G401 (cell line): ENCODE measurements around the gene HOXA7. TPM values are rescaled to one million over a fixed set of nuclear protein-coding genes. Genes with fewer than 3 reads are reported as not detected.

ENCODE experiments used
- DNase-seq: peaks from one replicate; pipeline ENCODE4 v3.0.0-alpha.2; 2015; ENCODE audit warnings: low spot score
- in situ Hi-C: cut with HindIII; loops from 2 replicates; pipeline ENCODE4 v1.10.0; 2016; ENCODE audit warnings: low sequenced_read_pairs, mixed read lengths
- total RNA-seq: library from RNA; depleted of rRNA; stranded (reverse); fragments of >200 nt; shearing (Covaris generic); gene quantifications from 2 replicates; pipeline ENCODE4 v1.2.3, GENCODE V29; 2014

HOXA7 gene
- total RNA-seq, 1 experiment from 2014 or later: 7.1 TPM

DNA sequence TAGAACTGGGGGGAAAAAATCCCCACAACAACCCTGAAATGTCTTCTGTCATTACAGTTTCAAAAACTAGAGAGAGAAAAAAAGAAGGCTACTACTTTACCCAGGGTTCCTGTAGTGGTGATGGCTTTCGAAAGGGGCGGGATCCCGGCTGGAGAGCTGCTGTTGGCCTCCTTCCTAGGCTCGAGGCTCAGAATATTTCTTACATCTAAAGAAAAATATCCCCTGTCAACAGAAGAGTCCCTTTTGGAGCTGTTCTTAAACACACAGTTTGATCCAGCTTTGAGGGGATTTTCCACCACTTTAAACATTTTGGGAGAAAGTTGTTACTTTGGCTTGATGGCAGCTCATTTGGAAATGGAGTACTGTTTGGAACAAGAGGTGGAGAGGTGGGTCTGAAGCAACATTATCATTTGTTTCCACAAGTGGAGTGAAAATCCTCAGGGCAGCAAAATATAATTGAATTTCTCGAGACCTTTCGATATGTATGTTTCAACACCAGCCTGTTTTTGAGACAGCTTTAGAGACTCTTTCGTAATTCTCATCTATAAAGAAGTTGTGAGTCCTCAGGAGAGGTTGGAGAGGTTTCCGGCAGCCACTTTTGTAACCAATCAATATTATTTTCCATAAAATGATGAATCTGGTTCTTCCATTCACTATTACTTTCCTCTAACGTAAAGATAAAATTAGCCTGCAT is 38.4 kb upstream of the HOXA7 start:
- no peak for DNase-seq
- in situ Hi-C loops: no loop called here

DNA sequence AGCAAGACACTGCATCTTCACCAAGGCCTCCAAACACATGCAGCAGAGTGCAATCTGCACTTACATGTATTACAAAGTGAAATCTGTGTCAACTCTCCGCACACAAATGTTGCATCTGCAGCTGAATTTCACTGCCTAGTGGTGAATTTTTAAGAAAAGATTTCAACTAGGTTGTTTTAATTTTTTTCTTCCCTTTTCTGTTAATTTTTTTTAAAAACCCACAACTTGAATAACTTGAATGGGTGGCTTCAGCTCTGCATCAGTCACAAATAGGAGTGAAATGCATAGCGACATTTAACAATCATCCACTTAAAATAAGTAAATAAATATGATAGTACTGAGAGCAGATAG is 37.5 kb upstream of the HOXA7 start:
- in situ Hi-C loops: no loop called here
- no peak for DNase-seq

DNA sequence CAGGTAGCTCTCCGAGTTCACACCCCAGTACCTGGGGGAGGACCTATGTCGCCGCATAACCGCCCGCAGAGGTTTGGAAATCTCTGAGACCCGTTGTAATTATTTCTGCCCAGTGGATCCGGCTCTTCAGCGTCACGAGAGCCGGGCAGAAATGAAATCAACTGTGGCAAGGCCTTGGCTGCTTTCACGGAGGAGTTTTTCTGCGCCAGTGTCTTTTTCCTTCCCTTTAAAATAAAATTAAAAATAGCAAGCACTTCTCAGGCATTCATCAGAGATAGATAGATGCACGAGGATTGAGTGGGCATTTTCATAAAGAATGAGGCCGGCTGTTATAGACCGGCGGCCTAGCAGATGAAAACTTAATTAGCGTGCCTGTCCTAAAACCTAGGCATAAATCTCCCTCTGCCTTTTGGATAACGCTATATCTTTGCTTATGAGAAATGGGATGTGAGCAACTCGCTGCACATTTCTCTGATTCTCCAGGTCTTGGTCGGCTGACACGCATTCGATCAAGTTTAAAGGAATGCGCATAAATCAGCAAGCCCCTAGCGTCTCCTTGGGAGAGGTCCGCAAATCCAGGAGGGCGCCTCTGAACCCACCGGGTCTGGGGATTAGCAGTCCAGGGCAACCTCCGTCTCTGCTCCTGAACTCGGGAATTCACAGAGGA is 37.0 kb upstream of the HOXA7 start:
- DNase-seq: no peak
- in situ Hi-C loops: no loop called here

DNA sequence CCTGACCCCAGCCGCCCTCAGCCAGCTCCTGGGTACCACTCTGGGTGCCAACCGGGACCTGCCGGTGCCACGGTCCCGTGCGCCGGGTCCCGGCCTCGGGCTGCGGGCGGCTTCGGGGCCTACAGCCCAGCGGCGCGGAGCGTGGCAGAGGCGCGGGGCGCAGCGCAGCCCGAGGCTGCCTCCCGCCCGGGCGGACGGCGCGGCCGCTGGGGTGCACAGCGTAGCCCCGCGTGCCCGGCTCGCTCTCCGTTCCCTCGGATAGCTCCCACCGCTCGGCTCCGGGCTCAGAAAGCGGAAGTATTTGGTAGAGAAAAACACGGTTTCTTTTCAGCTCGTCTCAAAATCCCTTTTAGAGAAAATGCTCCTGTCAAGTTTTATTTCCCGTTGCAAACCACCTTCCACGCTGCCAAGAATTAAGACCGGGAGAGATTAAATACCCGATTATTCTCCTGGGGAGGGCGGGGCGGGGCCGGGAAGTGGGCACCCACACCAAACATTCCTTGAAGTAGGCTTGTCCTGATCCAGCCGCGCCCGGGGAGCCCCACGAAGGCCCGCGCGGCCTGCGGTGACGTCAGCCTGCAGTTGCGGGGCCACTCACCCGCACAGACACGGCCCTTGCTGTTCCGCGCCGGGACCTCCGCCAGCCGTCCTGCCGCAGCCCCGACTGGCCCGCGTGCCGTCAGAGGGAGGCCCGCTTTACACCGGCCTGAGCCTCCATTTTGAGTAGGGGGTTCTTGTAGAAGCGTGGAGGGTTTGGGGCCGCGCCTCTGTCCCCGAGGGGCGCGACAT is 36.3 kb upstream of the HOXA7 start:
- no peak for DNase-seq
- in situ Hi-C loops: no loop called here

DNA sequence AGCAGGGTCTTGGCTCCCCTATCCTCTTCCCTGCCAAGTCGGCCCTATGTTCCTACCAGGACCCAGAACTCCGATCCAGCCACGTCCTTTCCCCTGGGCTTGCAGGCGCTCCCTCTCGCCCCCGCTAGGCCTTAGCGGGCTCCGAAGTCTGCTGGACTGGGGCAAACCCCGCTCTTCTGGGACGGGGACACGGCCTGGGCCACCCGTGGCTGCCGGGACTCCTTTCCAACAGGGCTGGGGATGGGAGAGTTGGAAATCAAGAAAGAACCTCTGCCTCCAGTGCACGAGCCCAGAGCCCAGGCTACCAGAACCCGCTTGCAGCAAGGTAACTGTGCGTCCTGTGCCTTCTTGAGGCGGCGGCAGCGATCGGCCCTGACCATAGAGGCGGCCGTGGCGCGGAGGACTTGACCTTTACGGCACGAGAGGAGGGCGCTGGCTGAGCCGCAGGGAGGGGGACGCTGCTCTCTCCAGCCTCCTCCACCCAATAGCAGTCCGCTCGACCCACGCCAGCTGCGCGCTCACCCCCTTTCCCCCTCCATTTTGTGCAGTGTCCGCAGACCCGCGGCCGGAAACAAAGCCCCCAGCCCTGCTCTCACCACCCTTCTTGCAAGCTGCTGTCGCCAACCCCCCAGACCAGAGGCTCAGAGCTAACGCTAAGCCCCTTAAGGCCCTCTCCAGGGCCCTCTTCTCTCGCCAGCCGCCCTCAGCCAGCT is 35.5 kb upstream of the HOXA7 start:
- no peak for DNase-seq
- in situ Hi-C loops: no loop called here

DNA sequence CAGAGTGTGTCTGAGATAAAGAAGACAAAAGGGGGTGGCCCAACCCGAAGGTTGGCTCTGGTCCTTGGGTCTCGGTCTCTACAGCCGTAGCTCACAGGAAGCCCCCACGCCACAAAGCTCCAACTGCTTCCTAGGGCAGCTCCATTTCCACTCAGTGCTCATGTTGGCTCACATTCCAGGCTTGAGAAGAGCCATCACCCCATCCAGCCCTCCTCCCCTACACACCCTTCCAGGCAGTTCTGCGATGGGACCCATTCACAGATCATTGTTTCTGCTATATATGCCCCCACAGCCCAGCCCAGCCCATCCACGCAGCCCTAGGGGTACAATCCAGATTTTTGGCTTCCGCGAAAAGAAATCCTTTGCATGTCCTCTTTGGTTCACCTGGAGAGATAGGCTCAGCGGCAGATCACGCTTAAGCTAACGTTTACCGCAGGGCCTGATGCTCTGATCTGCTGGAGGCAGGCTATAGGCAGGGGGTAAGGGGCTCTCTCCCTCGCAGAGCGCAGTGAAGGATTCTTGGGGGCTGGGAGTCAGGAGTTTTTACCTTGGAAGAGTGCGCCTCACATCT is 34.8 kb upstream of the HOXA7 start:
- DNase-seq: no peak
- in situ Hi-C loops: no loop called here

DNA sequence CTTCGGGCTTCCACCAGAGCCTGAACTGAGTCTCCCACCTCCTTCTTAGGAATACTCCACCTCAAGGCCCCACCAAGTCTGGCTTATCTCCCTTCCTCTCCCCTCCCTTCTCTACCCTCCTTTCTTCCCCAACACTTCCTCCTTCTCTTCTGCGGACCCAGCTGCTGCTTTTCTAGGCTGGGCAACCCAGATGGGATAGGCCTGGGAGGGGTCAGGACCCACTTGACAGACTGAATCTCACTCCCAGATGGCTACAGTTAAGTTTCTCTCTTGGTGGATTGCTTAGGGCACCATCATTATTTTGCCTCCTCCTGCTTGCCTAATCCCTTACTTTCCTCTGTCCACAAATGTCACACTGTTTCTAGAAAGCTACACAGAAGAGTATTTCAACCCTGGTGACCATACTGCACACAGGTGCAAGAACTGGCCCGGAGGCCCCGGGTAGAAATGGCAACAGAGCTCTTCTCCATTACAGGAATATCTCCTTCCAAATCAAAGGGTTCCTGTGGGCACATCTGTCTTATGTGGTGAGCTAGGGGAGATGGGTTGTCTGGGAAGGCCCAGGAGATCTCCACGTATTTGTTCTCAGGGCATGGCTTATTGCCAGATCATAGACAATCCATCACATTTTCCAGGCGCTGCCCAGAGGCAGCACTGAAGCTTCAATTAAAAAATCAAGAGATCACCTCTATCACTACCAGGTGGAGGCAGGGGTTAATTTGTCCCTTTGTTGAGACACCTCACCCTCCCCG is 33.7 kb upstream of the HOXA7 start:
- in situ Hi-C loops: no loop called here
- no peak for DNase-seq

DNA sequence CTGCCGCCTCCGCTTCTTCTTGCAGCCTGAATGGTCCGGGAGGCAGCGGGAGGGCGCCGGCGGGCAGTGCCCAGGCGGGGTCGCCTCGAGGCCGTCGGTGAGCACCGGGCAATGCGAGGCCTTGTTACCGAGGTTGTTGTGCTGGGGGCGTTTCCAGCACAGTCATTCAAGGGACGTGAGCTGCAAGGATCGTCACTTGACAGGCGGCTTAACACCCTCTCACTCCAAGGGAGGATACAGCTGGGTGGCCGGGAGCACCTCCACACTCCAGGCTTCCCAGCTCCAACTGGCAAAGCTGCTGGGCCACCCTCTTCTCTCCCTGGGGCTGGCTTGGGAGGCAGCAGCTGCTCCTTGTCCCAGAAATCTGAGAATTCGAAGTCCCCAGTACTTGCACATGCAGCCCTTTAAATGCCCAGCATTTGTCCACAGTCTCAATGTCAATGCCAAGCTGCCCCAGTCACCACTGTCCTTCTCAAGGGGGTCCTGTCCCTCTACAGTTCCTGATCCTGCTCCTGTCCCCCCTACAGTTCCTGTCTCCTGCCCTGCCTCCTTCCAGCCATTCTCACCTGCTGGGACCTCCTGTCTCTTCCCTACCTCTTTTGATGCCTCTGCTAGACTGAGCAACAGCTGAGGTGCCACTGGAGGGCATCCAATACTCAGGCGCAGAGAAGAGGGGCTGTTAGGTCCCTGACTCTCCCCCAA is 33.0 kb upstream of the HOXA7 start:
- in situ Hi-C loops: no loop called here
- DNase-seq: no peak

DNA sequence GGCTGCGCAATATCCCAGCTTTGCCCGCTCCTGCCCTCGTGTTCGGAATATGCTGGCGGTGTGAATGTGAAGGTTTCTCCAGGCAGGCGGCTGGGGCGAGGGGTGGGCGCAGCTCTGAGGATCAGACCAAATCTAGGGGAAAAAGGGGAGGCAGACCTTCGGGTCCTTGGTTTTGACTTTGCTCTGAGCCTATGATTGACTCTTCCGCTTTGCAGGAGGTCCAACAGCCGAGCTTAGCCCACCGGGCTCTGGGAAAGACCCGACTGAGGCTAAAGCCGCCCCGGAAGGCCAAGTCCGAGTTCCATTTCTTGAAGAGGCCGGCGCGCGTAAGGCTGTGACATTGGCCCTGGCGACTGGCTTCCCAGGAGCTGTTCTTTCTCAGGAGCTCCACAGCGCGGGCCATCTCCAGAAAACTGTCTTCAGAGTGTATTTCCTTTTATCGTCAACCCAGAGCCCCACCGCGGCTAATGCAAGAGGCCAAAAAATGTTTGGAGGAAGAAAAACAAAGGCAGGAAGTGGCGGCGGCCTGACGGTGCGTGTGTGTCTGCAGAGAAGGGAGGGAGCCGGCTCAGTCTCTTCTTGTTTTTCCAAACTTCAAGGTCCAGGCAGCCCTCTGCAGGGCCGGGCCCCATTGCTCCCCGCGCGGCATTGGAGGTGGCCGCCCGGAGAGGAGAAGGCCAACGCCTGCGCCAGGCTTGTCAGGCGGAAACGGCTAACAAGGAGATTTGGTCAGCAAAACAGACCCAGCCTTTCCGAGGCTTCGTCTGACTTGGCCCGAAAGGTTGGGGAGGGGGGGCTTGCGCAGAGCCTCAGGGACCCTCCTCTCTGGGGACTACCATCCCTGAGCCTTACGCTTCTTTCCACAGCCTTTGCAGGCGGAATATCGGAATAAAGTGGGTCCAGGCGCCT is 32.2 kb upstream of the HOXA7 start:
- in situ Hi-C loops: no loop called here
- no peak for DNase-seq

DNA sequence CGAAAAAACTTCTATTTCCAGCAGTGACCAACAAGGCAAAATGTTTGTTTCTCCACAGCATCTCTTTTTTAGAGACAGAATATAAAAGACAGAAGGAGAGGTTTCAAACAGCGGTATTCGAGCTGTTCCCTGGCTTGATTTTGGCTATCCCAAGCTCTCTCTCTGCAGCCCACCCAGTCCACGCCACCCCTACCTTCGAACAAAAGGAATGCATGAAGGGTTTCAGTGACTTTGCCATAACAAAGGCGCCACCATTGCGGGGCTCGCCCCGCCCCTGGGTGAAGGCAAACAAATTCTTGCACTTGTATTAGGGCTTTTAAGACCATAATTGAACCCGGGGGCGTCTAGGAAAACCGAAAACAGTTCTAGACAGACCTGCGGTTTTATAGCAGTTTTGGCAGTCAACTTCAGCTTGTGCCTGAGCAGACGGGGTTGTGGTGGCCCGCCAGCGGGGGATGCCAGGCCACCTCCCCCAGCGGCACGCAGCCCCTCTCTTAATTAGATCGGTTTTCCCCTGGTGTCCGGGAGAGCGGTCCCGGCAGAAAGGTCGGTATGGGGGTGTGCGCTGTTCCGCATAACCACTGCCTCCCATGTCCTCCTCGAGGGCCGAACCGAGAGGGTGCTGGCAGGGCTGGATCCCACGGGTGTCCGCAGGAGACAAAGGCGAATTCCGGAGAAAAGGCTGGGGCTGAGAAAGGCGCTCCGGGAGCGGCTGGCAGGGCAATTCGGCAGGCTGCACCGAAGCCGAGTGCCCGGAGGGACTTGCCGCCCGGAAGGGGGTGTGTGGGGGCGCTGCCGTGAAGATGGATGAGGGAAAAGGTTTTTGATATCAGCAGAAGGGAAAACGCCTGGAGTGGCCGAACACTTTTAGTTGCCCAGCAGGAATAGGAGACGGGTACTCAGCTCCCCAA is 31.3 kb upstream of the HOXA7 start:
- in situ Hi-C loops: no loop called here
- DNase-seq: no peak

DNA sequence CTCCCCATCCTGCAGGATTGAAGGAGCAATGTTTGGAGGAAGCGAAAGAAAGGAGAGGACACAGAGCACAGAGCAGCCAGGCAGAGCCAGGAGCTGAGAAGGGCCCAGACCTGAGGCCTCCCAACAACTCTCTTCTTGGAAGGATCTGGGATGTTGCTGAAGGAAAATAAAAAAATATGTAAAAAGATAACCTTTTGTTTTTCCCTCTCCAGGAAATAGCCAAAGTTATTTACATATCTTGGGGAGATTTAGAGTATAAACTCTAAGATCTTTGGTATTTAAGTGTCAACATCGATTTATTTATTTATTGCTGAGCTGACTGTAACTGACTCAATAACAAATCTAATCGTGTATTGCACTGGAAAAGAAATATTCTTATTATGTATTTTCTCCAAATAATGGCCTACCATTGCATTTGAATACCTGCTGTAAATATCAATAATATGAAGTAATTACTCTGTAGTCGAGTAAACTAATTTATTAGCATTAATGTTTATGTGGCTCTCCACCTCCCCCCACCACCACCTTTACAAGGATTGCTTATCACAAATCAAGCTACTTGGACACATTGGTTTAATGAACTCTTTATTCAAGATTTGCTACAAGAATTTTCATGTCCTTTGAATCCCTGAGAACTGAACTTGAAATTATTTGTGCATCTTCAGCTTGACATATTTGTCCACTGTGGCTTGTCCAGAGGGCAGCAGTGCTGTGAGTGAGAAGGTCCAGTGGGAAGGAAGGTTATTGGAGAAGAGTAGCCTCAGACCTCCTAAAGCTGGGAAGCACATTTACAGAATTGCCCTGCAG is 30.4 kb upstream of the HOXA7 start:
- DNase-seq: no peak
- in situ Hi-C loops: no loop called here

DNA sequence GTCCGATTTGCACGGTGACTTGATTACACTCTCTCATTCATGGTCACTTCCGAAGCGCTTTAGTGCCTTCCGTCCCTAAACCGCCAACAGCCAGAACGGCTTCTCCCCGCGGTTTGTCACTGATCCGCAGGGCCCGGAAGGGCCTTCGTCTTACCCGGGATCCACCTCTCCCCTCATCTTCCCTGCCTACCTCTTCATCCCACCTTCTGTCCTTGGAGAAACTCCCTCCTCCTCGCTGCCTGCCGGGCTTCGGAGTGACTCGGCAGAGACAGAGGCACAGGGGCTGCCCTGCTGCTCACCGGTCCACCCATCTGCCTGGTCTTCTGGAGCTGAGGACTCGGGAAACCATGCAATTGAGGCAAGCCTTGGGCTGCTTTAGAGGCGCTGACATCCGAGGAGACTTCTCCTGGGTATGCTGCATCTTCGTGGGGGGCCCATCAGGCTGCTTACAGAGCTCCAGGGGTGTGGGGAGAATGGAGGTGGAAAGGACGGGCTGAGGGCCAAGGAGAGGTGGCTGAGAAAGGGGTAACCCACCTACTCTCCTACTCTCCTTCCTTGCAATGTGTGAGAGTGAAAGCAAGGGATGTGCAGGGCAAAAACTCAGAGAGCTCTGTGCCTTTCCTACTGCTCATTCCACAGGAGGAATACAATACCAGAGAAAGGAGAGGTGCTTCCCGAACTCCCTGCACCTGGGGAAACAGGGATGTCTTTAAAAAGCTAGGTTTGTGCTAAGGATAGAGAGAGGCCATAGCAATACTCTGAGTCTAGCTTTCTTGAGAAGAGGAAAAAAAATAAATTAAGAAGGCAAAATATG is 29.6 kb upstream of the HOXA7 start:
- DNase-seq: no peak
- in situ Hi-C loops: no loop called here

DNA sequence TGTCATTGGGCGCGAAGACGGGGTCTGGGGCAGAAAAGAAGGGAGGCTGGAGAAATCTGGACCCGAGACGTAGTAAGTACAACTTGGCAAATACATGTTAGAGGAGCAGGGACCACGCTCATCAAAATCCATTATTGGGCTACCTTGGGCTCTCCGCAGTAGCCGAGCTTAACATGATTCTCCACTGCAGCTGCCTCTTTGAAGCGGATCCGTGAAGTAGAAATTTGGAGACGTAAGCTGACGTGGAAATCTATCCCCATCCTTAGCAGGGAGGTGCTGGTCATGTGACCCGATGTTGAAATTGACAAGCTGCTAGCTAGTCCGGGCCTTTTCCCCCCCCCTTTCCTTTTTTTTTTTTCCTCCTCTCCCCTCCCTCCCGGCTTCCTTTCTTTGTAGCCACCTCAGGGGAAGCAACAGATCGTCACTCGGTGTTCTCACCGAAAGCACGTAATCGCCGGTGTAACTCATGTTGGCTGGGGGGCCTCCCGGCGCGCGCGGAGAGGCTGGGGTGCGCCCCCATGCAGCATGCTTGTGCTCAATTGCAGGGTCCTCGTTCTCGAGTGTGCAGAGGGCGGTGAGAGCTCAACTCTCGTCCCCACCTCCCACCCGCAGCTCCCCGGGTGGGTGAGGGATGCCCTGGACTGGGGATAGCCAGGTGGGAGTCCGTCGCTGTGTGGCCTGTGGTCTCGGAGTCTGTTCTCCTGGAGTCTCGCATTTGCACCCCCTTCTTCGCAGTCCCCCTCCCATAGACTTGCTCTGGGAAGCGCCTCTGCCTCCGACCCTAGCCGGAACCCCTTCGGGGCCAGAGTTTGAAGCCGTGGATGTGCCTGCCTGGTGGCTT is 28.8 kb upstream of the HOXA7 start, which contains the start of gene HOXA11:
TSS of gene HOXA11 (minus strand) at position 220 of the 841 bp plus-strand sequence. CDS start at position 132, 88 bp downstream.
- peak; percentile 37 for DNase-seq
- in situ Hi-C loops: no loop called here
